HG03439 (cell line): Measurements from ENCODE around the gene GAK.

Source experiments
- ATAC-seq: cut with Tn5 transposase; IDR thresholded peaks from one replicate; pipeline ENCODE4 v1.9.1; 2021; ENCODE audit warnings: mild to moderate bottlenecking, moderate library complexity; ENCODE audit not compliant: unreplicated experiment

GAK gene

GRCh38 chr4:874971-875817, 56.9 kb downstream of the GAK start:
- ATAC-seq, result no peak

GRCh38 chr4:874056-874455, 58.1 kb downstream of the GAK start:
- no peak for ATAC-seq

DNA sequence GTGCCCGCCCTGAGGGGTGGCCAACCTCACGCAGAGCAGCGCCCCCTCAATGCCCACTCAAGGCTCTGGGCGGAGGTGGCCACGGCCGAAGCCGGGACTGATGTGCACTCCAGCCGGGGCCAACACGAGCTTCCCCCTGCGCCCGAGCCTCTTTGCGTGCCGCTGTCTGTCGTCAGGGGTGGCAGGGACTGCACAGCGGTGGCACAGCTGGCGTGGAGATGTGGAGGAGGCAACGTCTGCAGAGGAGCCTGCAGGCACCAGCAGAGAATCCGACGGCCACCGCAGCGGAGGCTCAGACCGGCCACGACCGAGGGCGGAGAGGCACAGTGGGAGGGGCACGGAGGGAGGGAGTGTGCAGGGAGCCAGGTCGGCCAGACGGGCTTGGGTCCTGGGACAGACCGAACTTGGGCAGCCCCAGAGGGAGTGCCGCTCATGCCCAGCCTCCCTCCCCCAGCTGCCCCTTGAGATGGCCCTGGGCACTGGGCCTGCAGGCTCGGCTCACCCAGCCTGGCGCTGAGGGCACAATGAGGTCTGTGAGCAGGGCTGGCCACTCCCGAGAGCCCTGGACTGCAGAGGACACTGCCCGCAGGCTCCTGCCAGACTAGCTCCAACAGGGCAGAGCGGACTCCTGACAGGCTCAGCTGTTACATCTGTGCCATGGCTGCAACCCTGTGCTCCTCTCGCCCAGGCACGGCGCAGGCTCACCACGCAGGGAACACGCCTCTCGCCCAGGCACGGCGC, 59.7 kb downstream of the GAK start:
- ATAC-seq, result no peak

GRCh38 chr4:871484-871883, 60.6 kb downstream of the GAK start:
- ATAC-seq, result no peak

- ATAC-seq, result no peak
Measured at GRCh38 chr4:870951-871350, 61.2 kb downstream of the GAK start.

GRCh38 chr4:869776-870175, 62.3 kb downstream of the GAK start:
- no peak for ATAC-seq

DNA sequence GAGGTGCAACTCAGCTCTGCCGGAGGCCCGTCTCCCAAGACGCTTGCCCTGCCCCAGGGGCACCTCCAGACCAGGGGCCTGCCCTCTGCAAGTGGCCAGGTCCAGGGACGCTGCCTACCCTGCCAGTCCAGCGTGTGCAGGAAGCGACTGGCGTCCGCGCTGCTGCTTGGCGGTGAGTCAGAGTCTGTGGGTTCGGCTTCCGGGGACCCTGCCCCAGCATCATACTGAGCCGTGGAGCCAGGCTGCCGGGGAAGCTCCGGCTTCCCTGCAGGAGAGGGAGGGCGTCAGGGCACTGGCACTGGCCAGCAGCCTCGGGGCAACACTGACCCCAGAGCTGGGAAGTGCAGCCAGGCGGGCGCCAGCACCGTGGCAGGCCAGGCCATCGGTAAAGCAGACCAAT, 63.7 kb downstream of the GAK start:
- ATAC-seq, result no peak

- no peak for ATAC-seq
Measured at GRCh38 chr4:867526-868250, 64.4 kb downstream of the GAK start.

DNA sequence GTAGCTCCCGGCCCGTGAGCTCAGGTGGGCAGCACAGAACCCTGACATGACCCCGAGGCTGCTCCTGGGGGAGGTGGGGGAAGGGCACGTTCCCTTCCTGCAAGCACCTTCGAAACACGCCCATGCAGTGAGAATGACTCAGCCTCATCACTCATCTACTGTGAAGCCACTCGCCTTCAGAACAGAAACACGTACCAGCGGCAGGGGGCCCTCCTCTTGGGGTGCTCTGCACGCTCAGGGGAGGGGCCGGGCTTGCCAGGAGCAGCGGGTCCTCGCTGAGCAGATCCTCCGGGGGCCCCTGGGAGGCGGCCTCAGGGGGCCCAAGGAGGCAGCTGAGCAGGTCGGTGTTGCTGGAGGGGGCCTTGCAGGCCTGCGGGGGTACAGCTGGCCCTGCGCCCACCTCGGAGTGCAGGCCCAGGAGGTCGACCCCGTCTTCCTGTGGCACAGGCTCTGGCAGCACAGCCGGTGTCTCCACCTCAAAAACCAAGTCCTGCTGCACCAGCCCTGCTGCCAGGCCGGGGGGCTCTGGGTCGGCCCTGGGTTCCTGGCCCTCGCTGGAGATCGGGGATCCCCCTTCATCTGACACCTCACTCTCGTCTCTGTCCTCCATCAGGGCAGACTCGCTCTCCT, 65.2 kb downstream of the GAK start:
- no peak for ATAC-seq

- no peak for ATAC-seq
Measured at GRCh38 chr4:866068-866760, 65.9 kb downstream of the GAK start.

GRCh38 chr4:865572-865971, 66.5 kb downstream of the GAK start:
- ATAC-seq, result no peak

DNA sequence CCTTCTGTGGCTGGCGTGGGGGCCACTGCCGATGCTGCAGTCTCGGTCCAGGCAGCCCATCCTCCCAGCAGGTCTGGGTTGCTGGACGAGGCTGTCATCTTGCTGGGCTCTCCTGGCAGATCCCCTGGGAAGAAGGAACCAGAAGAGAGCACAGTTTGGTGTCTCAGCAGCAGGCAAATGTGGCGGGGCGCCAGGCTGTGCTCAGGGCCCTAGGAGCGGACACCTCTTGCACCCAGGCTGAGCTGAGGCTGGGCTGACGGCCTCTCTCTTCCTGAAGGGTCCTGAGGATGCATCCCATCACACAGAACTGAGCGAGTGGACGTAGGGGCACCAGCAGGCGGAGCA, 67.0 kb downstream of the GAK start:
- no peak for ATAC-seq

GRCh38 chr4:864456-865120, 67.5 kb downstream of the GAK start:
- ATAC-seq, result no peak

DNA sequence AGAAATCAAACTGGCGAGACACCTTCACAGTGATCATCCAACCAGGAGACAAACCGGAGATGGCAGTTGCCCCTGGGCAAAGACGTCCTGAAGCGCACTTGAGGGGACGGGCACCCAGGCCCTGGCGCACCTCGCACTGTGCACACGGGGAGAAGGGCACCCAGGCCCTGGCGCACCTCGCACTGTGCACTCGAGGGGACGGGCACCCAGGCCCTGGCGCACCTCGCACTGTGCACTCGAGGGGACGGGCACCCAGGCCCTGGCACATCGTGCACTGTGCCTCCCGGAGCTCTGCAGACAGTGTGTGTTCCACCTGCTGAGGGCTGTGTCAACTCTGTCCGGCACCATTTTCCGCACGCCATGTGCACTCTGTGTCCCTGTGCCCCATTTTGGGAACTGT, 71.6 kb downstream of the GAK start:
- no peak for ATAC-seq

DNA sequence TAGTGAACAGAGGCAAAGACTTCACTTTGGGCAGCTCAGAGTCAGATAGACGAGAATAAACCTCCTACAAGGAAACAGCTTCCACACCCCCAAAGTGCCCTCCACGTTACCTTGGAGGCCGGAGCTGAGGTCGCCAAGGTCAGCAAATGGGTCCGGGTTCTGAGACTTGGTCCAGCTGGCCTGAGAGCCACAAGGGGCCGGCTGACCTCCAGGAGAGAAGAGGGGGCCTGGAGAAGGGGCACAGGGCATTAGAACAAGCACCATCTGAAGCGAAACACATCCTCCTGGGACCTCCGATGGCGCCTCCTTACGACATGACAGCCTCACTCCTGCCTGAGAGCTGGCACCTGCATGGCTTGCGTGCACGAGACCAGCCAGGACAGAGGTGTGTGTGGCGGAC, 72.6 kb downstream of the GAK start:
- ATAC-seq, result no peak

GRCh38 chr4:858831-859451, 73.2 kb downstream of the GAK start:
- ATAC-seq, result no peak

DNA sequence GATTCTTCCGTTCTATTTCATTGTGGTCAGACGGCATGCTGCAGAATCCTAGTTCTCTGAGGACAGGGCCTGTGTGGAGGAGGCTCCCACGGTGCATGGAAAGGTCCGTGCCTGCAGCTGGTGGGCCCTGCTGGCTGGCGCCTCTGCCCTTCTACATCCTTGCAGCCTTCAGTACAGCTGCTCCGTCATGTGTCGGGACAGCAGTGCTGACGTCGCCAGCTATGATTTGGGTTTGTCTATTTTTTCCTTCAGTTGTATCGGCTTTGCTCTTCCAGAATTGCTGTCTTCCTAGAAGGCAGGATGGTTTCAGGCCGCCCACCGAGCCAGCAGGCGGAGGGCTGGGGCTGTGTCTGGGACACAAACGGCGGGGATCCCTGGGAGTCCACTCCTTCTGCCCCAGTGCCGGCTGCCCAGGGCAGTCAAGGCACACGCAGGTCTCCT, 74.1 kb downstream of the GAK start:
- no peak for ATAC-seq

DNA sequence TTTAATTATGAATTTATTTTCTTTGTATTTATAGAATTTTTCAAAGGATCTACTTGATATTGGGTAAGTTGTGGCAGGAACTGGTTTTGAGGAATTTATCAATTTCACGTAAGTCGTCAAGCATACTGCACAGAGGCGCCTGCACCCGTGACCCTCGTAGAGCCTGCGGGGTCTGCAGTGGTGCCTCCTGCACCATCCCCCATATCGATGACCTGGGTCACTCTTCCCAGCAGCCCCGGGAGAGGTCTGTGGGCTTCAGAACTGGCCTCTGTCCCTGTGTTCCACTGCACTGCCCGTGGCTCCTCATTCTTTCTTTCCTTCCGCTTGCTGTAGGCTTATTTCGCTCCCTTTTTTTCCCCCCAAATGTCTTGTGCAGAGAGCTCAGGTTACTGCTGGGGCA, 74.7 kb downstream of the GAK start:
- no peak for ATAC-seq

GRCh38 chr4:856225-856901, 75.8 kb downstream of the GAK start:
- no peak for ATAC-seq
